GM21786 (cell line): Measurements from ENCODE around the gene CD82.
"Not testable (repeated sequence)": the region's sequence is repeated elsewhere in the genome, so short reads cannot be mapped to it uniquely, and the experiment has no call there.

Experiments used
- ATAC-seq: cut with Tn5 transposase; IDR thresholded peaks from one replicate; pipeline ENCODE4 v1.9.1; 2021; ENCODE audit not compliant: unreplicated experiment

The CD82 gene

DNA sequence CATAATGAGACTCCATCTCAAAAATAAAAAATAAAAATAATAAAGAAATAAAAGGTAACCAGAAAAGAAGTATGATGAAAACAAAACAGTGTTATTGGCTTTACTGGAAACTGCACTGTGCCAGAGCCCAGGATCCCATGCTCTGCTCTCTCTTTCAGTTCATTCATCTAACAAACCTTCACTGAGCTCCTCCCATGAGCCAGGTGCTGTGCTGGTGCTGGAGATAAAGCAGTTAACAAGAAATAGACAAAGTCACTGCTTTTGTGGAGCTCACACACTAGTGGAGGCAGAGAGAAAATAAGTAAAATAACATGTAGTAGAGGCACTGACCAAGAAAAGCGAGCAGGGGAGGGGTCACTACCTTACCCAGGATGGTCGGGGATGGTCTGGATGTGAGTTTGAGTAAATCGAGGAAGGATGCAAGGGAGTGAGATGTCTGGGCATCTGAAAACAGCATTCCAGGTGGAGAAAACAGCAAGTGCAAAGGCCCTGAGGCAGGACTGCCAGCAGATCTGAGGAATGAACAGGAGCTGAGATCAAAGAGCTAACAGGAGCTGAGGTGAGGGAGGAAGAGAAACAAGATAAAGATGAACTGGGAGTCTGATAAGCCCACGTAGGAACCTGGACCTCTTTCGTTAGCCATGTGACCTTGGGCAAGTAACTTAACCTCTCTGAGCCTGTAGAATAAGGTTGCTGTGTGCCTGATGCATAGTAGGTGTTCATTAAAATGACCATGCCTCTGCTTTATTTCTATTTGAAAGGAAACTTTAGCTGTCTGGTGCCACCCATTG lies 31.3 kb upstream of the CD82 start:
- no peak for ATAC-seq

GRCh38 chr11:44535191-44535980 lies 30.1 kb upstream of the CD82 start:
- ATAC-seq: no peak

- no peak for ATAC-seq
These were observed 28.5 kb upstream of the CD82 start for GRCh38 chr11:44536788-44537516.

- ATAC-seq: no peak
These were observed 27.8 kb upstream of the CD82 start for GRCh38 chr11:44537679-44538078.

GRCh38 chr11:44538375-44539054 lies 26.9 kb upstream of the CD82 start:
- peak; percentile 88 for ATAC-seq

DNA sequence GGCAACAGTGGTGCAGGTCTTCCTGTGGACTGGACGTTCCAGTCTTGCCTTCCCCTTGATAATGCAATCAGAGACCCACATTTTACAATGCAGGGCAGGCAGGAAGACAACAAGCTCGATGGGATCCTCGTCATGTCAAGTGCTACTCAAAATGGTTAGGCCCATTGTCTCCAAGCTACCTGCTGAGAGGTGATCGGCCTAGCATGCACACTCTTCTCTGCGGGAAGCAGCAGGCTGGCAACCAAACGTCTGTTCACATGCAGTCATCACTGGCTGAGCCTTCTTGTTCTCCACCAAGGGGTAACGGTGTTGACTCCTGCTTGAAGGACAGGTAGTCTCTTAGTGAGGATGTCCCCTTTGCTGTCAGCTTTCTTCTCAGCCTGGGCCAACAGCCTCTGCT lies 25.5 kb upstream of the CD82 start:
- ATAC-seq: no peak

DNA sequence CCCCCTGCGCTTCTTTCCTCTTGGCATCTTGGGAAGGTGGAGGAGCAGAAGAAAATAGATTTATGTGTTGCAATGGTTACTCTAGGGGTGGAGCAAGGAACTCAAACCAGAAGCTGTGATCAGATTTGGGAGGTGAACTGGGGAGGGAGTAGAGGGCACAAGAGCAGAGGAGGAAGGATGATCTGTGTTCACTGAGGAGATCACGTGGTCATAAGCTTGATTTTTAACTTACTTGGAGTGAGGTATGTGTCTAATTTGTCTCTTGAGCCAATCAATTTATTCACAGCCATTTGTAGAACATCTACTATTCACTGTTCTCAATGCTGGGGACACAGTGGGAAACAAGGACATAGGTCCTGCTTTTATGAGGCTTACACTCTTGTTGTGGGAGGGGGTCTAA lies 24.8 kb upstream of the CD82 start:
- no peak for ATAC-seq

DNA sequence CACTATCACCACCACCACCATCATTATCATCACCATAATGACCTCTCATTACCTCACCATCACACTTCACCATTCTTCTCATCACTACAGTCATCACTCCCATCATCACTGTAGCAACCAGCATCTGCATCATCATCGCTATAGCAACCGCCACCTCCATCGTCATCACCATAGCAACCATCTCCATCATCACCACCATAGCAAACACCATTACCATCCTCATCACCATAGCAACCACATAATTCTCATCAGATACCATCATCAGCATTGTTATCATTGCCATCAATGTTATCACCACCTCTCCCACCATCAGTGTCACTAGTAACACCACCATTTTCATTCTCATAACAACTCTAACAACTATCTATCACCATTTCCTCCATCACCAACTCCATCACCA lies 23.1 kb upstream of the CD82 start:
- ATAC-seq: no peak

- ATAC-seq: not testable (repeated sequence)
These were observed 18.5 kb upstream of the CD82 start for GRCh38 chr11:44546984-44547383.

- ATAC-seq: not testable (repeated sequence)
These were observed 17.9 kb upstream of the CD82 start for GRCh38 chr11:44547534-44547933.

DNA sequence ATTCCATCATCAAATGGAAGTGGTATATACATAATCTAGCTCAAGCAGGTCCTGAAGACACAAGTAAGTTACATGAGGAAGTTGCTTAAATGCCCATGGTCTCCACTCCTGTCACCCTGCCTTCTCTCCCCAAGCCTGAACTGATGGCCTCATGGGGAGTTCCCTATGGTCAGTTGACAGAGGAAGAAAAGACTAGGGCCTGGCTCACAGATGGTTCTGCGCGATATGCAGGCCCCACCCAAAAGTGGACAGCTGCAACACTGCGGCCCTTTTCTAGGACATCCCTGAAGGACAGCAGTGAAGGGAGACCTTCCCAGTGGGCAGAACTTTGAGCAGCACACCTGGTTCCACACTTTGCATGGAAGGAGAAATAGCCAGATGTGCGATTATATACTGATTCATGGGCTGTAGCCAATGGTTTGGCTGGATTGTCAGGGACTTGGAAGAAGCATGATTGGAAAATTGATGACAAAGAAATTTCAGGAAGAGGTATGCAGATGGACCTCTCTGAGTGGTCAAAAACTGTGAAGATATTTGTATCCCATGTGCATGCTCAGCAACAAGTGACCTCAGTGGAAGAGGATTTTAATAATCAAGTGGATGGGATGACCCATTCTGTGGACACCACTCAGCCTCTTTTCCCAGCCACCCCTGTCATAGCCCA lies 17.3 kb upstream of the CD82 start:
- no peak for ATAC-seq

GRCh38 chr11:44548961-44549749 lies 16.3 kb upstream of the CD82 start:
- ATAC-seq: not testable (repeated sequence)

DNA sequence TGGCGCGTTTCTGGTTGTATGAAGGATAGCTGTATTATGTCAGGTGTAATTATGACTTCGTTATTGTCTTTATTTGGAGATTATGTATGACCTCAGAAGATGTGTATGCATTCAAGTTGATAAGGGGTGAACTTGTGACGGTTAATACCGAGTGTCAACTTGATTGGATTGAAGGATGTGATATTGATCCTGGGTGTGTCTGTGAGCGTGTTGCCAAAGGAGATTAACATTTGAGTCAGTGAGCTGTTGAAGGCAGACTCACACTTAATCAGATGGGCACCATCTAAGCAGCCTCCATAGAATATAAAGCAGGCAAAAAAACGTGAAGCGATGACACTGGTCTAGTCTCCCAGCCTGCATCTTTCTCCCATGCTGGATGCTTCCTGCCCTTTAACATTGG lies 15.3 kb upstream of the CD82 start:
- no peak for ATAC-seq

- ATAC-seq: no peak
These were observed 13.9 kb upstream of the CD82 start for GRCh38 chr11:44551456-44552139.

GRCh38 chr11:44555031-44555800 lies 10.2 kb upstream of the CD82 start:
- no peak for ATAC-seq

GRCh38 chr11:44556735-44557409 lies 8.6 kb upstream of the CD82 start:
- peak; percentile 41 for ATAC-seq

- ATAC-seq: no peak
These were observed 8.0 kb upstream of the CD82 start for GRCh38 chr11:44557464-44557863.
